ENCODE data around the gene SLC22A17.

The SLC22A17 gene

GRCh38 chr14:23372509-23372908 is 19.8 kb upstream of the SLC22A17 start, which contains the start of gene IL25:
TSS of gene IL25 (plus strand) at chr14:23372809.
- Histone ChIP-seq H3K9ac (ENCODE audit: low read length) (no peak within 1 kb of the TSS), H3K27me3 (ENCODE audit: control insufficient read depth, insufficient read depth, low read length) (peaks cover 52% of the 10 kb centered on the region), H3K9me3 (ENCODE audit: control insufficient read depth, insufficient read depth, low read depth, low read length) (no peaks in the 10 kb centered on the region), H3K4me1 (ENCODE audit: control insufficient read depth, insufficient read depth, low read length) (peaks cover 8% of the 10 kb centered on the region), H3K27ac (ENCODE audit: low read depth, low read length) (no peak within 1 kb of the TSS), H3K4me3 (ENCODE audit: low read depth, low read length) (no peak within 1 kb of the TSS), H3K36me3 (ENCODE audit: control insufficient read depth, insufficient read depth, low read length) (no peaks in the 10 kb centered on the region)

- H3K27ac ChIP-seq (ENCODE audit: low read depth, low read length), result no peak overlapping the region
- H3K4me3 ChIP-seq (ENCODE audit: low read depth, low read length), result no peak overlapping the region
- H3K9me3 ChIP-seq (ENCODE audit: control insufficient read depth, insufficient read depth, low read depth, low read length), result no peaks in the 10 kb centered on the region
- H3K27me3 ChIP-seq (ENCODE audit: control insufficient read depth, insufficient read depth, low read length), result peaks cover 51% of the 10 kb centered on the region
- peaks cover 10% of the 10 kb centered on the region for H3K4me1 ChIP-seq (ENCODE audit: control insufficient read depth, insufficient read depth, low read length)
- no peak overlapping the region for H3K9ac ChIP-seq (ENCODE audit: low read length)
- H3K36me3 ChIP-seq (ENCODE audit: control insufficient read depth, insufficient read depth, low read length), result no peaks in the 10 kb centered on the region
Observed at GRCh38 chr14:23371865-23372264, 19.2 kb upstream of the SLC22A17 start.

- Histone ChIP-seq H3K4me3 (ENCODE audit: low read depth, low read length) (no peak overlapping the region), H3K4me1 (ENCODE audit: control insufficient read depth, insufficient read depth, low read length) (peaks cover 8% of the 10 kb centered on the region; the same call in 1 of the 2 replicates), H3K9ac (ENCODE audit: low read length) (no peak overlapping the region), H3K27ac (ENCODE audit: low read depth, low read length) (no peak overlapping the region), H3K9me3 (ENCODE audit: control insufficient read depth, insufficient read depth, low read depth, low read length) (no peaks in the 10 kb centered on the region), H3K27me3 (ENCODE audit: control insufficient read depth, insufficient read depth, low read length) (peaks cover 47% of the 10 kb centered on the region), H3K36me3 (ENCODE audit: control insufficient read depth, insufficient read depth, low read length) (no peaks in the 10 kb centered on the region)
Observed at GRCh38 chr14:23370221-23370620, 17.5 kb upstream of the SLC22A17 start.

DNA sequence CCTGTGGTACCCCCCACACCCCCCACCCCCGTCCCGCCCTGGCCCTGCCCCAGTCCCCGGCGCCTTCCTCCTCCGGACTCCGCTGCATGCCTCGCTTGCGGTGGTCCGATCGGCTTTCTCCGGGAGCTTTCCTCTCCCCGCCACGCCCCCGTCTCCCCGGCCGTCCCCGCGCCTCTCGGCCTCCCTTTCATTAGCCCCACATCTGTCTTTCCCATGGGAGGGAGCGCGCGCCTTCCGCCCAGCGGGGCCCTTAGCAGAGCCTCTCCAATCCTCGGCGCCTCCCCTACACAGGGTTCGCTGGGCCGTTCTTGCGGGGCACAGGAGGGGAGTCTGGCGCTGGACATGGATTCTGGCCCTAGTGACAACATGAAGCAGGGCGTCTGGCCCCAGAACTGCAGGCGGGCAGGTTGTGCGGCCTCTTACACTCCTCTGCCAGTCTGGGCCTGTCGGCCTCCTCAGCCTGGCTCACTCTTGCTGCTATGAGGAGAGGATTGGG is 13.8 kb upstream of the SLC22A17 start:
- Histone ChIP-seq H3K27ac (ENCODE audit: low read depth, low read length) (no peak overlapping the region), H3K27me3 (ENCODE audit: control insufficient read depth, insufficient read depth, low read length) (peaks cover 38% of the 10 kb centered on the region), H3K4me3 (ENCODE audit: low read depth, low read length) (peak overlapping the region; percentile 66), H3K9me3 (ENCODE audit: control insufficient read depth, insufficient read depth, low read depth, low read length) (no peaks in the 10 kb centered on the region), H3K9ac (ENCODE audit: low read length) (peak overlapping the region; percentile 36), H3K4me1 (ENCODE audit: control insufficient read depth, insufficient read depth, low read length) (peaks cover 21% of the 10 kb centered on the region), H3K36me3 (ENCODE audit: control insufficient read depth, insufficient read depth, low read length) (no peaks in the 10 kb centered on the region; the same call in 1 of the 2 replicates)

DNA sequence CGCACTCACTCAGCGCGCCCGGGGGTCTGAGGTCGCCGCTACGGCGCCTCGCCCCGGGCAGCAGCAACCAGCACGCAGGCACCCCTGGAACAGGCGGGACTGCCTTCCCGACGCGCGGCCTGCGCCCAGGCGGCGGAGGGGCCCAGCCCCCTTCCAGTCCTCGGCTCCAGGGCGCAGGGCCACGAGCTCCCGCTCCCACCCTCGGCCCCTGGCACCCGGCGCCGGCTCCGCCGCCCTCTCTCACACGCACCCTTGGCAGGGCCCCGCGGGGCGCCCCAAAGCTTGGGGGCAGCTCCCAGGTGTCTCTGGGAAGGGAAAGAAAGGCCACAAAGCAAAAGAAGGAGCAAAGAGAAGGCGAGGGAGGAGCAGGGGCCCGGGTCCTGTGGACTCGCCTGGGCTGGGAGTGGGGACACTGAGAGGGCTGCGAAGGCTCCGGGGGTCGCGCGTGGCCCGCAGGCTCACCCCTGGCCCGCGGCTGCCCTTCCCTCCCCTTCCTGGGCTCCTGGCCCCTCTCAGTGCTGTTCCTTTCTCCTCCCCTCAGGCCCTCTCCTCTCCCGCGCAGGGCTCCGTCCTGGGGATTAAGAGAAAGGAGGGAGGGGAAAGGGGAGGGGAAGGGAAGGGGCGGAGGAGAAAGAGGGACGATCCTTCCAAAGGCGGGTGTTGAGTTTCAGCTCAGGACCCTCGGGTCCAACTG is 13.2 kb upstream of the SLC22A17 start:
- H3K27ac ChIP-seq (ENCODE audit: low read depth, low read length), result peak overlapping the region; percentile 86; the same call in 1 of the 2 replicates
- no peaks in the 10 kb centered on the region for H3K9me3 ChIP-seq (ENCODE audit: control insufficient read depth, insufficient read depth, low read depth, low read length)
- peak overlapping the region; percentile 66 for H3K4me3 ChIP-seq (ENCODE audit: low read depth, low read length)
- peaks cover 32% of the 10 kb centered on the region for H3K27me3 ChIP-seq (ENCODE audit: control insufficient read depth, insufficient read depth, low read length)
- no peaks in the 10 kb centered on the region; the same call in 1 of the 2 replicates for H3K36me3 ChIP-seq (ENCODE audit: control insufficient read depth, insufficient read depth, low read length)
- H3K4me1 ChIP-seq (ENCODE audit: control insufficient read depth, insufficient read depth, low read length), result peaks cover 21% of the 10 kb centered on the region
- peak overlapping the region; percentile 72 for H3K9ac ChIP-seq (ENCODE audit: low read length)

GRCh38 chr14:23365036-23365731 is 12.5 kb upstream of the SLC22A17 start, which contains the start of gene EFS:
TSS of gene EFS (minus strand) at chr14:23365172. CDS start at chr14:23365025, 147 bp downstream.
- peaks cover 21% of the 10 kb centered on the region for H3K4me1 ChIP-seq (ENCODE audit: control insufficient read depth, insufficient read depth, low read length)
- peaks cover 3% of the 10 kb centered on the region for H3K36me3 ChIP-seq (ENCODE audit: control insufficient read depth, insufficient read depth, low read length)
- H3K27ac ChIP-seq (ENCODE audit: low read depth, low read length), result peak within 1 kb of the TSS; percentile 86; the same call in 1 of the 2 replicates
- peaks cover 27% of the 10 kb centered on the region for H3K27me3 ChIP-seq (ENCODE audit: control insufficient read depth, insufficient read depth, low read length)
- peak within 1 kb of the TSS; percentile 72 for H3K9ac ChIP-seq (ENCODE audit: low read length)
- H3K9me3 ChIP-seq (ENCODE audit: control insufficient read depth, insufficient read depth, low read depth, low read length), result no peaks in the 10 kb centered on the region
- peak within 1 kb of the TSS; percentile 66 for H3K4me3 ChIP-seq (ENCODE audit: low read depth, low read length)

DNA sequence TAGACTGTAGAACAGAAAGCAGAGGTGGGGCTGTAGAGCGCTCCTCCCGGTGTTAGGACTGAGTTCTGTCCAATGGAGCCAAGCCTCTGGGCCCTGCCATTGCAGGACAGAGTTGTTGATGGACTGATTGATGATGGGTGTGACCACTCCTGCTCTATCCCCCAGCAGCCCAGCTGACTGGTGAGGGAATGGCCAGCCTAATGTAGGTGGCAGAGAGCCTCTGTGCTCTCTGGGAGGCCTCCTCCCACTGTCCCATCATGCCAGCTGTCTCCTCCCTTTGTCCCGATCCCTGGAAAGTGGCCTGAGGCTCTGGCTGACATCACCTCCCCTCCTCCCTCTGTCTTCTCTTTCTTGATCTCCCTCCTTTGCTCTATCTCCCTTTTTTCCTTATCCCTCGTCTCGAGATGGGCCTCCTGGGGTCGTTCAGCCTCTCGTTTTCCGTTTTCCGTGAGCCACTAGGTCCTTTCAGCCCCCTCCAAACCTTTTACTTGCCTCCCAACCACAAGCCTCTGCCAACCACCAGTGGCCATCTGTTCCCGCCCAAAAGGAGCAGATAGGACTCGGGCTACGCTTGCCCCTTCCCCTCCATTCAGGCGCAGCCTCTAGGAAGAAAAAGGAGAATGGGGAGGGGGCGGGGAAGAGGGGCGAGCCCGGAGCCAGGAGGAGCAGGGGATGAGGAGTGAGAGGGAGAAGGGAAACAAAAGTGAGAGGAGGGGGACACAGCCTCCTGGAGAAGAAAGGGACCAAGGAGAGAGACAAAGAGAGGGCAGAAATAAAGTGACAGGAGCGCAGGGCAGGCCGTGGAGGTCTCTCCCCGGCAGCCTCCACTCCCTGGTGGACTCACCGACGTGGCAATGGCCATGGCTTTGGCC is 11.7 kb upstream of the SLC22A17 start:
- Histone ChIP-seq H3K4me1 (ENCODE audit: control insufficient read depth, insufficient read depth, low read length) (peaks cover 21% of the 10 kb centered on the region), H3K36me3 (ENCODE audit: control insufficient read depth, insufficient read depth, low read length) (peaks cover 8% of the 10 kb centered on the region), H3K4me3 (ENCODE audit: low read depth, low read length) (peak overlapping the region; percentile 66), H3K27ac (ENCODE audit: low read depth, low read length) (peak overlapping the region; percentile 28; the same call in 1 of the 2 replicates), H3K27me3 (ENCODE audit: control insufficient read depth, insufficient read depth, low read length) (peaks cover 25% of the 10 kb centered on the region), H3K9me3 (ENCODE audit: control insufficient read depth, insufficient read depth, low read depth, low read length) (no peaks in the 10 kb centered on the region), H3K9ac (ENCODE audit: low read length) (peak overlapping the region; percentile 72)

GRCh38 chr14:23362200-23362599 is 9.5 kb upstream of the SLC22A17 start:
- Histone ChIP-seq H3K27ac (ENCODE audit: low read depth, low read length) (no peak overlapping the region), H3K27me3 (ENCODE audit: control insufficient read depth, insufficient read depth, low read length) (peaks cover 3% of the 10 kb centered on the region; the same call in 1 of the 2 replicates), H3K4me1 (ENCODE audit: control insufficient read depth, insufficient read depth, low read length) (peaks cover 20% of the 10 kb centered on the region), H3K4me3 (ENCODE audit: low read depth, low read length) (no peak overlapping the region), H3K36me3 (ENCODE audit: control insufficient read depth, insufficient read depth, low read length) (peaks cover 26% of the 10 kb centered on the region), H3K9me3 (ENCODE audit: control insufficient read depth, insufficient read depth, low read depth, low read length) (no peaks in the 10 kb centered on the region), H3K9ac (ENCODE audit: low read length) (no peak overlapping the region)

DNA sequence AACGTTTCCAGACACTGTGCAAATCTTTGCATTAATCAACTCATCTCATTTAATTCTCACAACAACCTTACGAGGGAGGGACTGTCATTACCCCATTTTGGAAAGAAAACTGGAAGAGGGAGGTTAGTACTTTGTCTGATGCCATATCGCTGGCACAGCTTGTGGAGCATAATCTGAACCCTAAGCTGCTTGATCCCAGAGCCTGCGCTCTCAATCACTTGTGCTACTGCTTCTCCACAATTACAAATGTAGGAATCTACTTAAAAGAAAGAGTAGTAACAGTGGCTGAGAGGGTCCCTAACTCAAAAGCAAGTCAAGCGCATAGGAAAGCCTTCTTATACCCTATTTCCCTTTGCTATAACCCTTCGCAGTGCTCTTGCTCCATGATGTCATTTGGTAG is 9.1 kb upstream of the SLC22A17 start:
- Histone ChIP-seq H3K9me3 (ENCODE audit: control insufficient read depth, insufficient read depth, low read depth, low read length) (no peaks in the 10 kb centered on the region), H3K27ac (ENCODE audit: low read depth, low read length) (no peak overlapping the region), H3K9ac (ENCODE audit: low read length) (no peak overlapping the region), H3K36me3 (ENCODE audit: control insufficient read depth, insufficient read depth, low read length) (peaks cover 30% of the 10 kb centered on the region), H3K4me1 (ENCODE audit: control insufficient read depth, insufficient read depth, low read length) (peaks cover 16% of the 10 kb centered on the region), H3K27me3 (ENCODE audit: control insufficient read depth, insufficient read depth, low read length) (no peaks in the 10 kb centered on the region), H3K4me3 (ENCODE audit: low read depth, low read length) (no peak overlapping the region)

- no peaks in the 10 kb centered on the region for H3K9me3 ChIP-seq (ENCODE audit: control insufficient read depth, insufficient read depth, low read depth, low read length)
- H3K36me3 ChIP-seq (ENCODE audit: control insufficient read depth, insufficient read depth, low read length), result peaks cover 34% of the 10 kb centered on the region
- no peak overlapping the region for H3K4me3 ChIP-seq (ENCODE audit: low read depth, low read length)
- H3K4me1 ChIP-seq (ENCODE audit: control insufficient read depth, insufficient read depth, low read length), result peaks cover 14% of the 10 kb centered on the region
- H3K9ac ChIP-seq (ENCODE audit: low read length), result no peak overlapping the region
- no peak overlapping the region for H3K27ac ChIP-seq (ENCODE audit: low read depth, low read length)
- no peaks in the 10 kb centered on the region for H3K27me3 ChIP-seq (ENCODE audit: control insufficient read depth, insufficient read depth, low read length)
Observed at GRCh38 chr14:23361320-23361719, 8.6 kb upstream of the SLC22A17 start.
